Measurements from ENCODE around the gene PLA2G4B. TPM values are rescaled to one million over a fixed set of nuclear protein-coding genes. Genes with fewer than 3 reads are reported as not detected.
A peak's percentile ranks its signal among the peaks of the same experiment; 100 is the strongest.

Gene PLA2G4B
- total and polyA plus RNA-seq, 2 donors (not counting 1 experiment from before 2014, with no cell fraction given) = 22.6 to 33.2 TPM

GRCh38 chr15:41795996-41796856 is 42.4 kb upstream of the PLA2G4B start:
- H3K4me2 ChIP-seq (replicated peaks; ENCODE audit: low read depth, low read length, poor library complexity, severe bottlenecking) = no peak overlapping the region
- Mint-ChIP-seq H3K27ac (peak overlapping the region; percentile 16), H3K4me3 (no peak overlapping the region), H3K4me1 (peaks cover 30% of the 10 kb centered on the region), H3K27me3 (no peaks in the 10 kb centered on the region), H3K9me3 (ENCODE audit: insufficient read depth) (no peaks in the 10 kb centered on the region)
- no peak overlapping the region for H2AFZ ChIP-seq (ENCODE audit: insufficient read depth, low read depth, low read length, poor library complexity, severe bottlenecking)
- DNase-seq (no peak), ATAC-seq (ENCODE audit: low read depth) (no peak)
- peaks cover 0 to 3% (median 0%) of the 10 kb centered on the region in 3 donors for H3K9me3 ChIP-seq (ENCODE audit: control extremely low read depth in 1 of 3, control insufficient read depth in 2 of 3, insufficient read depth in 1 of 3, low read length in 2 of 3)
- whole genome bisulfite sequencing (ENCODE audit: insufficient coverage) = 71% methylated on average over 8 of the region's 10 CpGs
- POLR2A ChIA-PET = no interaction called here
- no peak overlapping the region for H3K27ac ChIP-seq (ENCODE audit: low read length in 2 of 2)
- H3K9ac ChIP-seq (ENCODE audit: low read length) = no peak overlapping the region
- CTCF ChIA-PET = interaction anchor here (2.2 to 5.1 kb wide), 3 partner anchors 11 to 23 kb away, joined by 7 to 35 read pairs (median 12); partner anchors contain the start of gene MAPKBP1
- no peaks in the 10 kb centered on the region for H4K20me1 ChIP-seq (ENCODE audit: control insufficient read depth, insufficient read depth, low read length, poor library complexity, severe bottlenecking)
- H3K36me3 ChIP-seq (replicated peaks in 1 of 2; ENCODE audit: control extremely low read depth in 1 of 2, control insufficient read depth in 1 of 2, extremely low read depth in 1 of 2, insufficient read depth in 2 of 2, low read length in 1 of 2) = peaks cover 2 to 13% of the 10 kb centered on the region in 2 experiments
- no peaks in the 10 kb centered on the region for H3K27me3 ChIP-seq (replicated peaks in 1 of 4; ENCODE audit: control extremely low read depth in 1 of 4, control insufficient read depth in 3 of 4, insufficient read depth in 4 of 4, low read length in 3 of 4)
- no peak overlapping the region for H3K4me3 ChIP-seq (ENCODE audit: control extremely low read depth in 1 of 5, extremely low read depth in 1 of 5, insufficient read depth in 1 of 5, low read depth in 2 of 5, low read length in 4 of 5)
- H3K79me2 ChIP-seq (ENCODE audit: control insufficient read depth, insufficient read depth, low read length) = peaks cover 10% of the 10 kb centered on the region
- intact Hi-C loops (cut with micrococcal nuclease) = no loop called here
- TF ChIP-seq, protein P1, sequence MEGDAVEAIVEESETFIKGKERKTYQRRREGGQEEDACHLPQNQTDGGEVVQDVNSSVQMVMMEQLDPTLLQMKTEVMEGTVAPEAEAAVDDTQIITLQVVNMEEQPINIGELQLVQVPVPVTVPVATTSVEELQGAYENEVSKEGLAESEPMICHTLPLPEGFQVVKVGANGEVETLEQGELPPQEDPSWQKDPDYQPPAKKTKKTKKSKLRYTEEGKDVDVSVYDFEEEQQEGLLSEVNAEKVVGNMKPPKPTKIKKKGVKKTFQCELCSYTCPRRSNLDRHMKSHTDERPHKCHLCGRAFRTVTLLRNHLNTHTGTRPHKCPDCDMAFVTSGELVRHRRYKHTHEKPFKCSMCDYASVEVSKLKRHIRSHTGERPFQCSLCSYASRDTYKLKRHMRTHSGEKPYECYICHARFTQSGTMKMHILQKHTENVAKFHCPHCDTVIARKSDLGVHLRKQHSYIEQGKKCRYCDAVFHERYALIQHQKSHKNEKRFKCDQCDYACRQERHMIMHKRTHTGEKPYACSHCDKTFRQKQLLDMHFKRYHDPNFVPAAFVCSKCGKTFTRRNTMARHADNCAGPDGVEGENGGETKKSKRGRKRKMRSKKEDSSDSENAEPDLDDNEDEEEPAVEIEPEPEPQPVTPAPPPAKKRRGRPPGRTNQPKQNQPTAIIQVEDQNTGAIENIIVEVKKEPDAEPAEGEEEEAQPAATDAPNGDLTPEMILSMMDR (IDR thresholded peaks at IDR 0.05) = no peak
- TF ChIP-seq EZH2 (IDR thresholded peaks at IDR 0.05; ENCODE audit: borderline replicate concordance, insufficient read depth, low read depth, low read length, poor library complexity, severe bottlenecking) = no peak
- peaks cover 6 to 18% of the 10 kb centered on the region in 2 donors for H3K4me1 ChIP-seq (ENCODE audit: control insufficient read depth in 2 of 2, insufficient read depth in 2 of 2, low read length in 2 of 2)
